SK-N-SH treated with all-trans-retinoic acid at 6 μM for 48 hours (cell line): Measurements from ENCODE around the gene NEK4.

Experiments used
- ATAC-seq: fragments of 200-7000 bp; cut with Tn5 transposase; 3 replicates; pipeline ENCODE4 v1.9.1; 2020; ENCODE audit warnings: mild to moderate bottlenecking, moderate library complexity
- ARNTL ChIP-seq: fragments of 450-650 bp; formaldehyde crosslinking; IDR thresholded peaks from 2 replicates; pipeline ENCODE4 v1.5.0; 2020; ENCODE audit warnings: low read depth, mild to moderate bottlenecking, moderate library complexity, borderline replicate concordance
- CREB5 ChIP-seq: fragments of 250-450 bp; sonication (Bioruptor Pico); IDR thresholded peaks from 2 replicates; pipeline ENCODE4 v1.5.1; 2020; ENCODE audit warnings: low read depth, mild to moderate bottlenecking, moderate library complexity
- CSDC2 ChIP-seq: fragments of 250-450 bp; sonication (Bioruptor Pico); IDR thresholded peaks from 2 replicates; pipeline ENCODE4 v1.5.0; 2020; ENCODE audit warnings: mild to moderate bottlenecking, moderate library complexity
- CSRNP3 ChIP-seq: fragments of 250-450 bp; sonication (Bioruptor Pico); IDR thresholded peaks from 2 replicates; pipeline ENCODE4 v1.5.1; 2021; ENCODE audit warnings: mild to moderate bottlenecking, moderate library complexity
- ESRRG ChIP-seq: fragments of 250-450 bp; sonication (Bioruptor Pico); IDR thresholded peaks from 2 replicates; pipeline ENCODE4 v1.6.1; 2021; ENCODE audit warnings: mild to moderate bottlenecking
- GLIS3 ChIP-seq: fragments of 250-450 bp; sonication (Bioruptor Pico); IDR thresholded peaks from 2 replicates; pipeline ENCODE4 v1.5.0; 2020; ENCODE audit warnings: mild to moderate bottlenecking, moderate library complexity
- ISL1 ChIP-seq: fragments of 250-450 bp; sonication (Bioruptor Pico); IDR thresholded peaks from 2 replicates; pipeline ENCODE4 v2.1.2; 2022; ENCODE audit warnings: mild to moderate bottlenecking, moderate library complexity
- OSR1 ChIP-seq: fragments of 250-450 bp; sonication (Bioruptor Pico); IDR thresholded peaks from 2 replicates; pipeline ENCODE4 v1.8.0; 2022; ENCODE audit warnings: moderate library complexity, mild to moderate bottlenecking, inconsistent platforms
- PATZ1 ChIP-seq: fragments of 250-450 bp; sonication (Bioruptor Pico); IDR thresholded peaks from 2 replicates; pipeline ENCODE4 v1.8.0; 2020; ENCODE audit warnings: mild to moderate bottlenecking, moderate library complexity, borderline replicate concordance
- POU6F1 ChIP-seq: fragments of 250-450 bp; sonication (Bioruptor Pico); IDR thresholded peaks from 2 replicates; pipeline ENCODE4 v1.8.0; 2021; ENCODE audit warnings: low read depth, mild to moderate bottlenecking, moderate library complexity, borderline replicate concordance
- PPARA ChIP-seq: fragments of 250-450 bp; sonication (Bioruptor Pico); IDR thresholded peaks from 2 replicates; pipeline ENCODE4 v1.5.0; 2020; ENCODE audit warnings: mild to moderate bottlenecking, borderline replicate concordance
- RARB ChIP-seq: fragments of 250-450 bp; sonication (Bioruptor Pico); IDR thresholded peaks from 2 replicates; pipeline ENCODE4 v1.8.0; 2021; ENCODE audit warnings: mild to moderate bottlenecking, moderate library complexity
- SNAI2 ChIP-seq: fragments of 250-450 bp; sonication (Bioruptor Pico); IDR thresholded peaks from 2 replicates; pipeline ENCODE4 v1.5.0; 2020; ENCODE audit warnings: mild to moderate bottlenecking, moderate library complexity
- TCF4 ChIP-seq: fragments of 250-450 bp; sonication (Bioruptor Pico); IDR thresholded peaks from 2 replicates; pipeline ENCODE4 v1.8.0; 2021; ENCODE audit warnings: mild to moderate bottlenecking, moderate library complexity, borderline replicate concordance
- TOX ChIP-seq: fragments of 250-450 bp; sonication (Bioruptor Pico); IDR thresholded peaks from 2 replicates; pipeline ENCODE4 v1.8.0; 2021; ENCODE audit warnings: mild to moderate bottlenecking, moderate library complexity, borderline replicate concordance
- TSHZ2 ChIP-seq: fragments of 250-450 bp; sonication (Bioruptor Pico); IDR thresholded peaks from 2 replicates; pipeline ENCODE4 v1.5.0; 2020; ENCODE audit warnings: mild to moderate bottlenecking, moderate library complexity
- ZC3H10 ChIP-seq: fragments of 250-450 bp; sonication (Bioruptor Pico); IDR thresholded peaks from 2 replicates; pipeline ENCODE4 v1.5.1; 2021; ENCODE audit warnings: mild to moderate bottlenecking, moderate library complexity
- ZFP3 ChIP-seq: fragments of 250-450 bp; sonication (Bioruptor Pico); IDR thresholded peaks from 2 replicates; pipeline ENCODE4 v1.5.0; 2020; ENCODE audit warnings: mild to moderate bottlenecking, moderate library complexity
- ZFP30 ChIP-seq: fragments of 450-650 bp; formaldehyde crosslinking; IDR thresholded peaks from 2 replicates; pipeline ENCODE4 v1.5.0; 2022; ENCODE audit warnings: mild to moderate bottlenecking, moderate library complexity
- ZNF565 ChIP-seq: fragments of 450-650 bp; formaldehyde crosslinking; conservative IDR thresholded peaks from 2 replicates; pipeline ENCODE4 v1.5.0; 2020; ENCODE audit warnings: low read depth, mild to moderate bottlenecking, moderate library complexity
- ZNF70 ChIP-seq: fragments of 450-650 bp; formaldehyde crosslinking; IDR thresholded peaks from 2 replicates; pipeline ENCODE4 v1.5.0; 2020; ENCODE audit warnings: mild to moderate bottlenecking, moderate library complexity
- ZNF8 ChIP-seq: fragments of 450-650 bp; formaldehyde crosslinking; IDR thresholded peaks from 2 replicates; pipeline ENCODE4 v1.5.0; 2020; ENCODE audit warnings: mild to moderate bottlenecking, moderate library complexity

The NEK4 gene

GRCh38 chr3:52811452-52812011 lies 40.8 kb upstream of the NEK4 start:
- ATAC-seq = no peak
- TF ChIP-seq PATZ1 (CRISPR knock-in tag) = no peak
- no peak for TF ChIP-seq ZC3H10 (CRISPR knock-in tag)
- TF ChIP-seq ZNF8 = no peak
- no peak for TF ChIP-seq TSHZ2
- no peak for TF ChIP-seq ZFP30
- TF ChIP-seq TCF4 (CRISPR knock-in tag) = no peak
- TF ChIP-seq SNAI2 (CRISPR knock-in tag) = no peak
- TF ChIP-seq PPARA (CRISPR knock-in tag) = no peak
- no peak for TF ChIP-seq ESRRG (CRISPR knock-in tag)
- TF ChIP-seq POU6F1 = no peak
- TF ChIP-seq CSRNP3 (CRISPR knock-in tag) = no peak
- no peak for TF ChIP-seq OSR1 (CRISPR knock-in tag)
- TF ChIP-seq ZNF565 (CRISPR knock-in tag) = no peak
- TF ChIP-seq GLIS3 (CRISPR knock-in tag) = no peak
- no peak for TF ChIP-seq ISL1
- no peak for TF ChIP-seq ZNF70 (CRISPR knock-in tag)
- no peak for TF ChIP-seq TOX (CRISPR knock-in tag)
- TF ChIP-seq CREB5 = no peak
- TF ChIP-seq, all 23 proteins: peak for 0

GRCh38 chr3:52810923-52811322 lies 40.2 kb upstream of the NEK4 start:
- no peak for ATAC-seq
- TF ChIP-seq ZNF8 = no peak
- TF ChIP-seq TSHZ2 = no peak
- no peak for TF ChIP-seq ZFP3 (CRISPR knock-in tag)
- TF ChIP-seq CSDC2 (CRISPR knock-in tag) = no peak
- no peak for TF ChIP-seq ZNF70 (CRISPR knock-in tag)
- no peak for TF ChIP-seq PPARA (CRISPR knock-in tag)
- no peak for TF ChIP-seq CSRNP3 (CRISPR knock-in tag)
- no peak for TF ChIP-seq ARNTL (CRISPR knock-in tag)
- TF ChIP-seq CREB5 = no peak
- TF ChIP-seq RARB (CRISPR knock-in tag) = no peak
- TF ChIP-seq OSR1 (CRISPR knock-in tag) = no peak
- TF ChIP-seq SNAI2 (CRISPR knock-in tag) = no peak
- no peak for TF ChIP-seq ZC3H10 (CRISPR knock-in tag)
